HG02588 (cell line): ENCODE measurements around the gene PHOX2B.
"Not testable (repeated sequence)": the region's sequence is repeated elsewhere in the genome, so short reads cannot be mapped to it uniquely, and the experiment has no call there.

Source experiments
- ATAC-seq: cut with Tn5 transposase; IDR thresholded peaks from one replicate; pipeline ENCODE4 v1.9.1; 2021; ENCODE audit warnings: mild to moderate bottlenecking, moderate library complexity; ENCODE audit not compliant: unreplicated experiment

PHOX2B gene

GRCh38 chr4:41714364-41715000 lies 34.0 kb downstream of the PHOX2B start:
- no peak for ATAC-seq

GRCh38 chr4:41713768-41714167 lies 34.8 kb downstream of the PHOX2B start:
- no peak for ATAC-seq

GRCh38 chr4:41712425-41712824 lies 36.1 kb downstream of the PHOX2B start:
- ATAC-seq, result no peak

GRCh38 chr4:41711654-41712053 lies 36.9 kb downstream of the PHOX2B start:
- not testable (repeated sequence) for ATAC-seq

GRCh38 chr4:41709844-41710481 lies 38.6 kb downstream of the PHOX2B start:
- no peak for ATAC-seq

- no peak for ATAC-seq
Measured at GRCh38 chr4:41703785-41704184, 44.7 kb downstream of the PHOX2B start.

- no peak for ATAC-seq
Measured at GRCh38 chr4:41702770-41703169, 45.8 kb downstream of the PHOX2B start.

- no peak for ATAC-seq
Measured at GRCh38 chr4:41701983-41702382, 46.5 kb downstream of the PHOX2B start.

- no peak for ATAC-seq
Measured at GRCh38 chr4:41696763-41697162, 51.8 kb downstream of the PHOX2B start.

- ATAC-seq, result no peak
Measured at GRCh38 chr4:41696131-41696530, 52.4 kb downstream of the PHOX2B start.
